ENCODE data around the gene CBY3.
"Not testable (repeated sequence)": the region's sequence is repeated elsewhere in the genome, so short reads cannot be mapped to it uniquely, and the experiment has no call there.

DNA sequence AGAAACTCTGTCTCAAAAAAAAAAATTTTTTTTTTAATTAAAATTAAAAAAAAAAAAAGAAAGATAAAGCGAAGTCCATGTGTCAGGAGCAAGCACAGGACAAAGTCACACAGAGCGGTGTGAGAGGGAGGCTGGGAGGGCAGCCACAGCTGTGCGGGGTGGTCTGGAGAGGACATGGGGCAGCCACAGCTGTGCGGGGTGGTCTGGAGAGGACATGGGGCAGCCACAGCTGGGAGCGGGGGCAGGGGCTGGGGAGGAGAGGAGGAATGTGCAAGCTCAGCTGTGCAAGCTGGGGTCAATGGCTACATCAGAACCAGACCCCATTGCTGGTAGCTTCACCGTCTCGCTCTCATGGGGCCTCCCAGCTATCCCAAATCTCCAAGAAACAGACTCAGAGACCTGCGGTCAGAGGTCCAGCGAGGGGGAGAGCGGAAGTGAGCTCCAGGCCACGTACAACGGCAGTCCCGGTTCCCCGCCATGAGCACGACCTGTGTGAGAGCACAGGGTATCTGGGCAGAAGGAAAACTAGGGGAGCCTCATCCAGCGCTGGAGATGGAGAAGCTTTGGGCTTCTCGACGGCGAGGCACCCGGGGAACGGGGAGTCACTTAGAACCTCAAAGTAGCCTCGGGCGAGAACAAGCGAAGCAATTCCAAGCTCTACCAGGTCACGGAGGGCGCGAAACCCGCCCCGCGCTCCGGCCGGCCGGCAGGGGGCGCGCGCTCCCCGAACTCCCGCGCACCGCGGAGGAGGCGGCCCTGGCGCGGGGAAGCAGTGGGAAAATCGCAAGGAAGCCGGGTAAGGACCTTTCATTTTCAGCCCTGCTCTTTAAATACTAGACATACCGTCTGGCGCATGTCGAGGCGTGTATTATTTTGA is 23.3 kb downstream of the CBY3 start:
- TF ChIP-seq, protein P1, sequence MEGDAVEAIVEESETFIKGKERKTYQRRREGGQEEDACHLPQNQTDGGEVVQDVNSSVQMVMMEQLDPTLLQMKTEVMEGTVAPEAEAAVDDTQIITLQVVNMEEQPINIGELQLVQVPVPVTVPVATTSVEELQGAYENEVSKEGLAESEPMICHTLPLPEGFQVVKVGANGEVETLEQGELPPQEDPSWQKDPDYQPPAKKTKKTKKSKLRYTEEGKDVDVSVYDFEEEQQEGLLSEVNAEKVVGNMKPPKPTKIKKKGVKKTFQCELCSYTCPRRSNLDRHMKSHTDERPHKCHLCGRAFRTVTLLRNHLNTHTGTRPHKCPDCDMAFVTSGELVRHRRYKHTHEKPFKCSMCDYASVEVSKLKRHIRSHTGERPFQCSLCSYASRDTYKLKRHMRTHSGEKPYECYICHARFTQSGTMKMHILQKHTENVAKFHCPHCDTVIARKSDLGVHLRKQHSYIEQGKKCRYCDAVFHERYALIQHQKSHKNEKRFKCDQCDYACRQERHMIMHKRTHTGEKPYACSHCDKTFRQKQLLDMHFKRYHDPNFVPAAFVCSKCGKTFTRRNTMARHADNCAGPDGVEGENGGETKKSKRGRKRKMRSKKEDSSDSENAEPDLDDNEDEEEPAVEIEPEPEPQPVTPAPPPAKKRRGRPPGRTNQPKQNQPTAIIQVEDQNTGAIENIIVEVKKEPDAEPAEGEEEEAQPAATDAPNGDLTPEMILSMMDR (IDR thresholded peaks at IDR 0.05; ENCODE audit: low read depth, low read length) = not testable (repeated sequence)
- TF ChIP-seq EZH2phosphoT487 (IDR thresholded peaks at IDR 0.05; ENCODE audit: low read depth) = not testable (repeated sequence)
